ENCODE results near the gene MRLN.
"Not testable (repeated sequence)": the region's sequence is repeated elsewhere in the genome, so short reads cannot be mapped to it uniquely, and the experiment has no call there.

MRLN gene

DNA sequence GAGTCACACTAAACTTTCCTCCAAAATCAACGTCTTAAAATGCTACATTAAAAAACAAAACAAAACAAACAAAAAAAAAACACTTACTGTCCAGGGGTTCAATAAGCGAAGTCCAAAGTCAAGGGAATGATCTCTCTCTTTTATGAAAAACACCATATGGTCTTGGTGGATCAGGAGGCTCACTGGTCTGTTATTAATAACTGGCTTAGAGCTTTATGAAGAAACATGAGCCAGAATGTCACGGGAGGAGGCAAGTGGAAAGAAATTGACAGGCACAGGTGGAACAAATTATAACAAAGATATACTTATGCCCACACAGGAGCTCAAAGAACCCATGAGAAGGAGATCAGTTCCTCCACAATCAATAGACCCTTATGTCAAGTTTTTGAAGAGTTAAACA, at the start of gene MRLN:
MRLN (minus strand) TSS at position 189 of the 400 bp plus-strand sequence.
- FAIRE-seq (no peak), DNase-seq (ENCODE audit: insufficient read length, low spot score) (no peak)

DNA sequence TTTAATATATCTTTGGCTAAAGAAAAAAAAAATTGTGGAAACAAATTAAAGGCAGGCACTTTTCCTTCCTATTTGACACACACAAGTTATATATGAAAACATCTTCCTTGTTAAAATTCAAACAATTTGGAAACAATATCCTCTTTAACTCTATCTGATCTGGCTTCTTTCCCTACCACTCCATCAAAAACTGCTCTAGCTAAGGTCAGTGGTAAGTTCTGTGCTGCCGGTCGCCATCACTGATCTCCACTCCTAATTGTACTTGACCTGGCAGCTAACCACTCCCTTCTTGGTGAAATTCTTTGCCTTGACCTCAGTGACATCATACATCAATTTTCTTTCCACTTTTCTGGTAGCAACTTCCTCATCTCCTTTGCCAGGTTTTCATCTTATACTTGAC, 47.9 kb upstream of the MRLN start:
- DNase-seq (ENCODE audit: insufficient read length, low spot score) (no peak), FAIRE-seq (no peak)

- FAIRE-seq, result no peak
- DNase-seq (ENCODE audit: insufficient read length, low spot score), result no peak
These were observed 46.2 kb upstream of the MRLN start for GRCh38 chr10:59799421-59799820.

- no peak for DNase-seq (ENCODE audit: insufficient read length, low spot score)
- no peak for FAIRE-seq
These were observed 40.7 kb upstream of the MRLN start for GRCh38 chr10:59793919-59794318.

DNA sequence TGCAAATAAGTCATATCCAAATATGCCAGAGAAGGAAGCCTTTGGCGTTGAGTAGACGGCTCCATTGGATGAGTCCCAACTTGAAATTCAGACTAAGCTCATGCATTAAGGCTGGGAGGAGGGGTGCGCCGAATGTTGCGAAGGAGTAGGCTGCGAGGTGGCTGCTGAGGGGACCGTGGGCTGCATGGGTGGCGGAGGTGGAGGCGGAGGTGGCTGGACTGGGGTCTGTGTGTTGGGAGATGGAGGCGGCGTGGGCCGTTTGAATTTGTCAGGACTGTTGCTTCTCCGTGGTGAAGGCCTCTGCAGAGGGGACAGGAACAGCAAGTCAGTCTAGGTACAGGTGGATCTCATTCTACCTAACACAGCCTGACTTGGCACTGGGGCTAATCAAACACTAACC, 39.6 kb upstream of the MRLN start:
- DNase-seq (ENCODE audit: insufficient read length, low spot score) (no peak), FAIRE-seq (no peak)

GRCh38 chr10:59791601-59792000, 38.3 kb upstream of the MRLN start:
- FAIRE-seq (no peak), DNase-seq (ENCODE audit: insufficient read length, low spot score) (no peak)

- not testable (repeated sequence) for FAIRE-seq; DNase-seq (ENCODE audit: insufficient read length, low spot score)
These were observed 36.8 kb upstream of the MRLN start for GRCh38 chr10:59790080-59790479.

GRCh38 chr10:59788914-59789313, 35.7 kb upstream of the MRLN start:
- peak; percentile 9 for FAIRE-seq
- DNase-seq (ENCODE audit: insufficient read length, low spot score), result not testable (repeated sequence)

GRCh38 chr10:59787032-59787431, 33.8 kb upstream of the MRLN start:
- not testable (repeated sequence) for FAIRE-seq; DNase-seq (ENCODE audit: insufficient read length, low spot score)

DNA sequence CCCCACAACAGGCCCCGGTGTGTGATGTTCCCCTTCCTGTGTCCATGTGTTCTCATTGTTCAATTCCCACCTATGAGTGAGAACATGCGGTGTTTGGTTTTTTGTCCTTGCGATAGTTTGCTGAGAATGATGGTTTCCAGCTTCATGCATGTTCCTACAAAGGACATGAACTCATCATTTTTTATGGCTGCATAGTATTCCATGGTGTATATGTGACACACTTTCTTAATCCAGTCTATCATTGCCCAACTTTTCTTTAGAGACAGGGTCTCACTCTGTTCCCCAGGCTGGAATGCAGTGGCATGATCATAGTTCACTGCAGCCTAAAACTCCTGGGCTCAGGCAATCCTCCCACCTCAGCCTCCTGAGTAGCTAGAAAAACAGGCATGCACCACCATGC, 32.2 kb upstream of the MRLN start:
- FAIRE-seq; DNase-seq (ENCODE audit: insufficient read length, low spot score): not testable (repeated sequence)

GRCh38 chr10:59781511-59781910, 28.3 kb upstream of the MRLN start:
- no peak for DNase-seq (ENCODE audit: insufficient read length, low spot score)
- FAIRE-seq, result no peak

DNA sequence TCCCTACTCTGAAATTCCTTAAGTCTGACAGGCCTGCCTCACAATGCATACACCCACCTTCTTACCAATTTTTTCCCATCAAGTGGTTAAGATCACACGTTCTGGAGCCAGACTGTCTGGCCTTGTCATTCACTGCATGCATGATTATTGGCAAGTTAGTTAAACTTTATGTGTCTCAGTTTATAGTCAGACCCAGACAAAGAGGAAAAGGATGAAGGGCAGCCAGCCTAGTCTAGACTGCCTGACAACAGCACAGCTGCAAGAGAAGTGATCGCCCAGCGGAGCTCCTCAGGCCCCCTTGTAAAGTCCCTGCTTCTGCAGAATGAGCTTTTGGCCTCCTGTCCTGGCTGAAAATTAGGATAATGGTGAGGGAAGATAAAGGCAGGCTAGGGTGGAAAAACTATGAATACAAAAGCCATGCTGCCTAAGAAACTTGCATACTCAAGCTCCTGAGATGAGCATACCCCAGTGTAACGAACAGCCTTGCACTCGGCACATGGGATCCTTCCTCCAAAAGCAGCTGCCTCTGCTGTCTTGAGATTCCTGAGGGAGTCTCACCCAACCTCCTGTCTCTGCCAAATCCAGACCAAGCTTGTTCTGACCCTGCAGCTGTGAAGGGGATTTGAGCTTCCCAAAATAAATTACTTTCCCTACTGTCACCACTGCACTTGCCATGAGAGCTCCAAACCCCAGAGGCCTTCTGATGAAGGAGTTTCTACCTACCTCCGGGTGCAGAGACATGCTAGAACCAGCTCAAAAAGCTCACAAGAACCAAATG, 26.7 kb upstream of the MRLN start:
- FAIRE-seq, result no peak
- no peak for DNase-seq (ENCODE audit: insufficient read length, low spot score)

DNA sequence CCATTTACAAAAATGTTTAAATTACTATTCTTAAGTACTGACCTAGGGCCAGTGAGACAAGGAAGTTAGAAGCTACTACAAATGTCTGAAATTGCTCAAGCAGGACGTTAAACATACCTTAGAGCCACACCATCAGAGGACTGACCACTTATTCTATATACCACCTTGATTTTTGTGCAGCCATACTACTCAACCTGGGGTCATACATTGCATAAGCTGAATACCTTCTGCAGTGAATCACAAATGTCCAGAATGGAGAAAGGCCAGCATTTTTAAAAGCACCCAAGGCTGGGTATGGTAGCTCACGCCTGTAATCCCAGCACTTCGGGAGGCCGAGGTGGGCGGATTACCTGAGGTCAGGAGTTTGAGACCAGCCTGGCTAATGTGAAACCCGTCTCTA, 21.2 kb upstream of the MRLN start:
- no peak for FAIRE-seq
- no peak for DNase-seq (ENCODE audit: insufficient read length, low spot score)

DNA sequence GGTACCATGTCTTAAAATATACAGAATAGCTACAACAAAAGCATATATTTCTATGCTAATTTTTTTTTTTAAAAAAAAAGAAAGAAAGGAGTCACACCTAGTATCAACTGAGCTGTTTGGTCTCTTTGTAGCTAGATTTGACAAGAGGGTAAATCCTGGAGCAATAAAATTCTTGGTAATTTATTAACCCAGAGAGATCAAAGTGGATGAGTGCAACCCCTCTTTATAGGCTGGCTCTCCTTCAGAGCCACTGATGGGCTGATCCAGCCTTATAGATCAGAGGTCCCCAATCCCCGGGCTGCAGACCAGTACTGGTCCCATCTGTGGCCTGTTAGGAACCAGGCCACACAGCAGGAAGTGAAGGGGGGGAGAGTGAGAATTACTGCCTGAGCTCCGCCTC, 19.8 kb upstream of the MRLN start:
- no peak for FAIRE-seq
- no peak for DNase-seq (ENCODE audit: insufficient read length, low spot score)

GRCh38 chr10:59771162-59771807, 18.0 kb upstream of the MRLN start:
- FAIRE-seq, result no peak
- DNase-seq (ENCODE audit: insufficient read length, low spot score), result no peak

GRCh38 chr10:59770689-59771088, 17.4 kb upstream of the MRLN start:
- no peak for DNase-seq (ENCODE audit: insufficient read length, low spot score)
- no peak for FAIRE-seq

DNA sequence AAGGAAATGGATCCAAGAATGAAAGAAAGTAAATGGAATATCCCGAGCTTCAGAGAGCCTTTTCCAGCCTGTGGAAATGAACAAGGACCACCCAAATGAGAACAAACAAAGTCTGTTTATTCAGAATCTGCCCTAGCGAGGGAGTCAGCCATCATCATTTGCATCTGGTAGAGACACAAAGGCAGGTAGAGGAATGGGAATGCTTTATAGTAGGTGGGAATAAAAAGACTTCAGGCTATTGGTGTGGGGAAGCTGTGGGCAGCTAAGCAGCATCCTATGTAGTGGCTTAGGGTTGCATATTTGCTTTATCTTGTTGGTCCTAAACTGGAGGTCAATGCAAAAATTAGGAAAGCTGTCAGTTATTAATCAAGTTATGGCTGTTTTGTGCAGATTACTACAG, 9.2 kb upstream of the MRLN start:
- no peak for FAIRE-seq
- DNase-seq (ENCODE audit: insufficient read length, low spot score), result no peak

DNA sequence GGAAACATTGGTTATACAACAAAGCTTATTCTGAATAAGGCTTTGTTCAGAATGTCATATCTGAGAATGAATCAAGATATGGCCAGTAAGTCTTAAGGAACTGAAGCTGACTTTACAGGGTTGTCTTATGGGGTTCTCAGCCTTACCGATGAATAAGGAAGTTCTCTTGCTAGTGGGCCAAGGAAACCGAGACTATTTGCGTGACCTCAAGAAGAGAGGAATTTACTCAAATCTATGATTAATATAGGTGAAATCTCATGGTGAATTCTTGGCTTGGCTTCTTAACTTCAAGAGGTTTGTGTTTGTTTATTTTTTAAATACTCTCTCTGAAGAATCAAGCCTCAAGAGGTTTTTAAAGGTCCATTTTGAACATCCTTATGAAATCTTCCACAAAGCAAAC, 4.7 kb upstream of the MRLN start:
- FAIRE-seq (no peak), DNase-seq (ENCODE audit: insufficient read length, low spot score) (no peak)

GRCh38 chr10:59754951-59755350, 1.7 kb upstream of the MRLN start:
- FAIRE-seq (no peak), DNase-seq (ENCODE audit: insufficient read length, low spot score) (no peak)

- no peak for DNase-seq (ENCODE audit: insufficient read length, low spot score)
- FAIRE-seq, result no peak
These were observed 846 bp downstream of the MRLN start for GRCh38 chr10:59752278-59752940.

DNA sequence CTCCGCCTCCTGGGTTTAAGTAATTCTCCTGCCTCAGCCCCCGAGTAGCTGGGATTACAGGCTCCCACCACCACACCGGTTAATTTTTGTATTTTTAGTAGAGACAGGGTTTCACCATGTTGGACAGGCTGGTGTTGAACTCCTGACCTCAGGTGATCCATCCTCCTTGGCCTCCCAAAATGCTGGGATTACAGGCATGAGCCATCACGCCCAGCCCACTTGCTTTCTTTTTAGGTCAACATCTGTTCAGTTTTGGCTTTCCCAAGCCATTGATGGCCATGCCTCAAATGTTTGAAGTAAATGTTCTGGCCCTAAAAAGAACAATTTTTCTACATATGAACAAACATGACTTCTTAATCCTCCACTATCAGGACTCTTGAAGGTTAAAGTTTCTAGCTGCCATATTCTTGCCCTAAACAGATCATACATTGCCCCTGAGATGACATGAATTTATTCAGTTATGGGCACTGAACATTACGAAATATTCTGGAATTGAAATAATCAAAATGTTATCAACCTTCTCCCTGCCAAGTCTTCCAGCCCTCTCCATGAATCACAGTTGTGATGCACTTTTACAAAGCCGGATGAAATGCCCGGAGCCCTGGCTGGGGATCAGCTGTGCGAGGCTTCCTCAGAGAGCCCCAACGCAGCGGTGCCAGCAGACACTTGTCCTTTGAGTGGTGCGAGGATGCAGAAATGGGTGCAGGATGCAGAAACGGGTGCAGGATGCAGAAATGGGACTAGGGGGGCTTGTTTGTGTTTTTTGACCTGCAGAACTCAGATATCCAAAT, 2.9 kb downstream of the MRLN start:
- no peak for FAIRE-seq
- DNase-seq (ENCODE audit: insufficient read length, low spot score), result no peak
